Measurements from ENCODE around the gene KCNMA1.
A peak's percentile ranks its signal among the peaks of the same experiment; 100 is the strongest.

Gene KCNMA1

DNA sequence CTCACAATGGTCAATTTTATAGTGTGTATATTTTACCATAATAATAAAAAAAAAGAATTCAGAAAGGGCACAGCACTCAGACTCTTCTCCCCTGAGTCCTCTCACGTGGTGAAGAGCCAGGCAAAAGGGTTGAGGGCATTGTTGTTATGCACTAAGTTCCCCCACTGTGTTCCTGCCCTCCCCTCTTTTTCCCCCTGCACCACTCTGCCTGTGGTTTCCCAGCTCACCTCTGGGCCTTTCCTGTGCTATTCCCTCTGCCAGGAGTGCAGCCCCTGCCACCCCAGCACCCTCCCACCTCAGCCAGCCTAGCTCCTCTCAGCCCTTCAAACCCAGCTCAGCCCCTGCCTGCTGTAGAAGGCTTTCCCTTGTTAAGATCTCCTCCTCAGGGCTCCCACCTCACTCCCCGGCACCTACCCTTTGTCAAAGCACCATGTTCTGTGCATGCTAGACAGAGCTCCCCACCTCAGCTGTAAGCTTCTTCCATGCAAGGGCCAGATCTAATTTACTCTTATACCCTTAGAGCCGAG, 108.5 kb downstream of the KCNMA1 start:
- no peaks in the 10 kb centered on the region for H3K27me3 ChIP-seq (ENCODE audit: insufficient read depth, low read length, poor library complexity)
- H3K4me1 ChIP-seq (ENCODE audit: control insufficient read depth, low read depth, low read length) = no peaks in the 10 kb centered on the region
- H3K79me2 ChIP-seq (ENCODE audit: control insufficient read depth, insufficient read depth, low read length) = no peaks in the 10 kb centered on the region
- no peak overlapping the region for H3K4me2 ChIP-seq (ENCODE audit: low read length)
- no peak overlapping the region for H2AK5ac ChIP-seq (ENCODE audit: low read length)
- H2BK5ac ChIP-seq (ENCODE audit: low read length) = no peak overlapping the region
- no peak overlapping the region for H2BK15ac ChIP-seq (replicated peaks; ENCODE audit: low read depth)
- no peak overlapping the region for H3K9ac ChIP-seq (ENCODE audit: low read length)
- no peak overlapping the region for H3K56ac ChIP-seq (ENCODE audit: low read length)
- H4K8ac ChIP-seq (ENCODE audit: low read depth, low read length) = no peak overlapping the region
- H3K18ac ChIP-seq (ENCODE audit: low read length) = no peak overlapping the region
- no CpG with 5 or more reads among the region's 3 CpGs for WGBS (ENCODE audit: extremely low coverage, insufficient coverage, low lambda C conversion rate)
- H3K23ac ChIP-seq (ENCODE audit: low read length) = no peak overlapping the region
- DNase-seq = no peak
- H3K4ac ChIP-seq (ENCODE audit: low read depth, low read length) = no peak overlapping the region
- no peak overlapping the region for H3K27ac ChIP-seq (ENCODE audit: low read depth, low read length)
- no peaks in the 10 kb centered on the region for H3K36me3 ChIP-seq (ENCODE audit: control insufficient read depth, insufficient read depth, low read length)
- H3K79me1 ChIP-seq (ENCODE audit: low read length) = no peaks in the 10 kb centered on the region
- no peak overlapping the region for H2BK120ac ChIP-seq (ENCODE audit: low read depth, low read length)
- no peak overlapping the region for H3K4me3 ChIP-seq (ENCODE audit: low read length)
- H4K5ac ChIP-seq (ENCODE audit: low read length) = no peak overlapping the region

- Histone ChIP-seq H2BK15ac (replicated peaks; ENCODE audit: low read depth) (no peak overlapping the region), H3K4me1 (ENCODE audit: control insufficient read depth, low read depth, low read length) (no peaks in the 10 kb centered on the region), H3K36me3 (ENCODE audit: control insufficient read depth, insufficient read depth, low read length) (no peaks in the 10 kb centered on the region), H3K4ac (ENCODE audit: low read depth, low read length) (no peak overlapping the region), H2BK5ac (ENCODE audit: low read length) (no peak overlapping the region), H3K56ac (ENCODE audit: low read length) (no peak overlapping the region), H2AK5ac (ENCODE audit: low read length) (no peak overlapping the region), H3K4me2 (ENCODE audit: low read length) (no peak overlapping the region), H2BK120ac (ENCODE audit: low read depth, low read length) (no peak overlapping the region), H3K79me1 (ENCODE audit: low read length) (no peaks in the 10 kb centered on the region), H3K18ac (ENCODE audit: low read length) (no peak overlapping the region), H4K5ac (ENCODE audit: low read length) (no peak overlapping the region), H3K27me3 (ENCODE audit: insufficient read depth, low read length, poor library complexity) (no peaks in the 10 kb centered on the region), H3K79me2 (ENCODE audit: control insufficient read depth, insufficient read depth, low read length) (no peaks in the 10 kb centered on the region), H4K8ac (ENCODE audit: low read depth, low read length) (no peak overlapping the region), H3K23ac (ENCODE audit: low read length) (no peak overlapping the region), H3K4me3 (ENCODE audit: low read length) (no peak overlapping the region), H3K9ac (ENCODE audit: low read length) (no peak overlapping the region), H3K27ac (ENCODE audit: low read depth, low read length) (no peak overlapping the region)
- WGBS (ENCODE audit: extremely low coverage, insufficient coverage, low lambda C conversion rate) = no CpG with 5 or more reads among the region's 2 CpGs
- DNase-seq = no peak
Observed at GRCh38 chr10:77527839-77528238, 109.8 kb downstream of the KCNMA1 start.

DNA sequence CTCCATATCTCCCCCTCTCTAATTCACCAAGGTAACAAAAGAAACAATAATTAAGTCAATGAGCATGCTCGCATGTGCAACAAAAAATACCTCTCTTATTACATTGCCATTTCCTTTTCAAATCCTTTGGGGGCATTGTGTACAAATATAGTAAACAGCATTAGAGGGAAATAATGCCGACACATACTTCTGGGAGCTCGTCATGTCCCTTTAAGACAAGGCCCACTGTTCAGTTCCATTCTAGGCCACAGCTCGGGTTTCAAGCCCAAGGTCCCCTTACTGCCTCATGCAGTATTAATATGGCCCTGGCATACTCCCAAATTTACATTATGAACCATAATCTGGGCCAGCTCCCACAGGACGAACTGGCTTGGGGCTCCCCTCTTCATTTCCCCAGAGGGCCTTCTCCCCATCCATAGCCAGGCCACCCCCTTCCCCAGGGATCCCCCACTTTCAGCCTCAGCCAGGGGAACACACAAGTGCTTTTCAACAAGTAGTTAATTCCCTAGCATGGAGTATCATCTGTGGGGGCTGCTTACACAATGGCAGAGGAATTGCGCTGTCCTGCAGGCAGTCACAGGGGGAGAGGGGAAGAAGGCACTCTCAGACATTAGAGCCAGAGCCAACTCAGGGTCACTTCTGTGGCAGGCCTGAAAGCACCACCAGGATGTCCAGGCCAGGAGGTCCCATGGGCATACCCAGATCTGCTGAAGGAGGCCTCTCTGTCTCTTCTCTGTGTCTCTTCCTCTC, 110.6 kb downstream of the KCNMA1 start:
- H3K79me2 ChIP-seq (ENCODE audit: control insufficient read depth, insufficient read depth, low read length) = no peaks in the 10 kb centered on the region
- H3K18ac ChIP-seq (ENCODE audit: low read length) = no peak overlapping the region
- H3K36me3 ChIP-seq (ENCODE audit: control insufficient read depth, insufficient read depth, low read length) = no peaks in the 10 kb centered on the region
- no peaks in the 10 kb centered on the region for H3K27me3 ChIP-seq (ENCODE audit: insufficient read depth, low read length, poor library complexity)
- no peak overlapping the region for H3K27ac ChIP-seq (ENCODE audit: low read depth, low read length)
- no peak overlapping the region for H4K8ac ChIP-seq (ENCODE audit: low read depth, low read length)
- no peak overlapping the region for H3K4me3 ChIP-seq (ENCODE audit: low read length)
- no peaks in the 10 kb centered on the region for H3K79me1 ChIP-seq (ENCODE audit: low read length)
- no peaks in the 10 kb centered on the region for H3K4me1 ChIP-seq (ENCODE audit: control insufficient read depth, low read depth, low read length)
- no CpG with 5 or more reads among the region's 6 CpGs for WGBS (ENCODE audit: extremely low coverage, insufficient coverage, low lambda C conversion rate)
- no peak overlapping the region for H2AK5ac ChIP-seq (ENCODE audit: low read length)
- no peak overlapping the region for H3K9ac ChIP-seq (ENCODE audit: low read length)
- no peak overlapping the region for H4K5ac ChIP-seq (ENCODE audit: low read length)
- no peak overlapping the region for H3K56ac ChIP-seq (ENCODE audit: low read length)
- H2BK15ac ChIP-seq (replicated peaks; ENCODE audit: low read depth) = no peak overlapping the region
- H3K23ac ChIP-seq (ENCODE audit: low read length) = no peak overlapping the region
- no peak overlapping the region for H2BK5ac ChIP-seq (ENCODE audit: low read length)
- no peak overlapping the region for H3K4ac ChIP-seq (ENCODE audit: low read depth, low read length)
- no peak overlapping the region for H3K4me2 ChIP-seq (ENCODE audit: low read length)
- no peak for DNase-seq
- H2BK120ac ChIP-seq (ENCODE audit: low read depth, low read length) = no peak overlapping the region

- no peak overlapping the region for H3K4me2 ChIP-seq (ENCODE audit: low read length)
- peak; percentile 72 for DNase-seq
Observed at GRCh38 chr10:77524281-77524711, 113.3 kb downstream of the KCNMA1 start.

DNA sequence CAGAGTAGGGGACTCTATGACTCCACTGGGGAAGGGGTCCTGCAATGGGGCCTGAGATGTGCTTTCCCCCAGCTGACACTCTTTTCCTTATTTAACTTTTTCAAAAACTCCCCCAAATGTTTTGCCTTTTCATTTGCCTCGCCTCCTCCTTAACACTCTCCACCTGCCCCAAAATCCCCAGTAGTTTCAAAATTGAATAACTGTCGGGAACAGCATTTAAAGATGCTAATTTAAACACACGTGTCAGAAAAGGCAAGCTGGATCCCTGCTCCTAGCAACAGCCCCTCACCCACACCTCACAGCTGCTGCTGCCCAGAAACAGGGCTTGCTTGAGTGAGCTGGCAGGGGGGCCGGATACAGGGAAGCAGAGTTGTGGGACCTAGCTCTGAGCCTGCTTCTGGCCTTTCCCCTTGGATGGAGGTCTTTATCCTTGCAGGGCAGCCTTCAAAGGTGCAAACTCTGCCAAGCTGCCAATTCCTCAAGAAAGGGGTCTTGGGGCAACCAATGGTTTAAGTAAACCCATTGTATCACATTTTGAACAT, 115.3 kb downstream of the KCNMA1 start:
- no peaks in the 10 kb centered on the region for H3K27me3 ChIP-seq (ENCODE audit: insufficient read depth, low read length, poor library complexity)
- H3K23ac ChIP-seq (ENCODE audit: low read length) = no peak overlapping the region
- no peak overlapping the region for H4K8ac ChIP-seq (ENCODE audit: low read depth, low read length)
- no peak overlapping the region for H2BK5ac ChIP-seq (ENCODE audit: low read length)
- H3K9ac ChIP-seq (ENCODE audit: low read length) = no peak overlapping the region
- no peak overlapping the region for H3K56ac ChIP-seq (ENCODE audit: low read length)
- no peak overlapping the region for H3K4me2 ChIP-seq (ENCODE audit: low read length)
- no peaks in the 10 kb centered on the region for H3K36me3 ChIP-seq (ENCODE audit: control insufficient read depth, insufficient read depth, low read length)
- no peak overlapping the region for H3K18ac ChIP-seq (ENCODE audit: low read length)
- no peak overlapping the region for H4K5ac ChIP-seq (ENCODE audit: low read length)
- no peak overlapping the region for H3K27ac ChIP-seq (ENCODE audit: low read depth, low read length)
- H3K4ac ChIP-seq (ENCODE audit: low read depth, low read length) = no peak overlapping the region
- H3K4me3 ChIP-seq (ENCODE audit: low read length) = no peak overlapping the region
- H3K79me2 ChIP-seq (ENCODE audit: control insufficient read depth, insufficient read depth, low read length) = no peaks in the 10 kb centered on the region
- H2AK5ac ChIP-seq (ENCODE audit: low read length) = no peak overlapping the region
- no peaks in the 10 kb centered on the region for H3K79me1 ChIP-seq (ENCODE audit: low read length)
- H2BK120ac ChIP-seq (ENCODE audit: low read depth, low read length) = no peak overlapping the region
- DNase-seq = no peak
- no peaks in the 10 kb centered on the region for H3K4me1 ChIP-seq (ENCODE audit: control insufficient read depth, low read depth, low read length)
- no peak overlapping the region for H2BK15ac ChIP-seq (replicated peaks; ENCODE audit: low read depth)
- no CpG with 5 or more reads among the region's 4 CpGs for WGBS (ENCODE audit: extremely low coverage, insufficient coverage, low lambda C conversion rate)

More at GRCh38 chr10:77524281-77524711, 113.3 kb downstream of the KCNMA1 start:
- Histone ChIP-seq H3K23ac (ENCODE audit: low read length) (no peak overlapping the region), H2AK5ac (ENCODE audit: low read length) (no peak overlapping the region), H2BK5ac (ENCODE audit: low read length) (no peak overlapping the region), H3K9ac (ENCODE audit: low read length) (no peak overlapping the region), H4K5ac (ENCODE audit: low read length) (no peak overlapping the region), H3K27me3 (ENCODE audit: insufficient read depth, low read length, poor library complexity) (no peaks in the 10 kb centered on the region), H2BK15ac (replicated peaks; ENCODE audit: low read depth) (no peak overlapping the region), H3K4ac (ENCODE audit: low read depth, low read length) (no peak overlapping the region), H3K4me3 (ENCODE audit: low read length) (no peak overlapping the region), H2BK120ac (ENCODE audit: low read depth, low read length) (no peak overlapping the region), H3K79me2 (ENCODE audit: control insufficient read depth, insufficient read depth, low read length) (no peaks in the 10 kb centered on the region), H3K36me3 (ENCODE audit: control insufficient read depth, insufficient read depth, low read length) (no peaks in the 10 kb centered on the region), H3K27ac (ENCODE audit: low read depth, low read length) (no peak overlapping the region), H3K79me1 (ENCODE audit: low read length) (no peaks in the 10 kb centered on the region), H3K4me1 (ENCODE audit: control insufficient read depth, low read depth, low read length) (no peaks in the 10 kb centered on the region), H3K18ac (ENCODE audit: low read length) (no peak overlapping the region), H4K8ac (ENCODE audit: low read depth, low read length) (no peak overlapping the region), H3K56ac (ENCODE audit: low read length) (no peak overlapping the region)
- WGBS (ENCODE audit: extremely low coverage, insufficient coverage, low lambda C conversion rate) = no CpG with 5 or more reads among the region's 6 CpGs

Data from mesendoderm (in vitro differentiated cells).